ES-I3 (cell line): ENCODE results near the gene SRSF9.
"Not testable (repeated sequence)": the region's sequence is repeated elsewhere in the genome, so short reads cannot be mapped to it uniquely, and the experiment has no call there.

Experiments used
- H3K36me3 ChIP-seq: 2 replicates; pipeline ENCODE4 v1.6.1; 2013; ENCODE audit warnings: mild to moderate bottlenecking, low read length, control low read depth, moderate library complexity; ENCODE audit not compliant: insufficient read depth
- H3K4me1 ChIP-seq: 2 replicates; pipeline ENCODE4 v1.6.1; 2013; ENCODE audit warnings: mild to moderate bottlenecking, control low read depth, low read length; ENCODE audit not compliant: insufficient read depth
- H3K9ac ChIP-seq: 2 replicates; pipeline ENCODE4 v1.6.1; 2013; ENCODE audit warnings: low read depth, mild to moderate bottlenecking, low read length, moderate library complexity
- H3K9me3 ChIP-seq: 2 replicates; pipeline ENCODE4 v1.6.1; 2013; ENCODE audit warnings: mild to moderate bottlenecking, low read length, moderate library complexity; ENCODE audit not compliant: control insufficient read depth, insufficient read depth

Gene SRSF9

GRCh38 chr12:120447992-120448391 is 21.6 kb downstream of the SRSF9 start:
- peaks cover 20% of the 10 kb centered on the region for H3K36me3 ChIP-seq
- H3K9ac ChIP-seq = no peak overlapping the region
- H3K4me1 ChIP-seq = peaks cover 9% of the 10 kb centered on the region
- H3K9me3 ChIP-seq = no peaks in the 10 kb centered on the region

- Histone ChIP-seq H3K9ac (peak overlapping the region; percentile 99), H3K36me3 (peaks cover 25% of the 10 kb centered on the region)
- H3K4me1 ChIP-seq, H3K9me3 ChIP-seq: not testable (repeated sequence)
Measured at GRCh38 chr12:120446844-120447178, 22.7 kb downstream of the SRSF9 start.

GRCh38 chr12:120445911-120446843 is 23.4 kb downstream of the SRSF9 start, which contains the start of the genes GATC and TRIAP1:
Gene GATC, plus strand, starts transcription at chr12:120446444. Its CDS starts 37 bp downstream, at chr12:120446481.
Gene TRIAP1, minus strand, starts transcription at chr12:120446384. Its CDS starts 12 bp downstream, at chr12:120446372.
- H3K9ac ChIP-seq = peak within 1 kb of the TSS; percentile 99
- H3K36me3 ChIP-seq = peaks cover 25% of the 10 kb centered on the region
- H3K9me3 ChIP-seq = no peaks in the 10 kb centered on the region
- peaks cover 9% of the 10 kb centered on the region for H3K4me1 ChIP-seq

GRCh38 chr12:120444676-120445075 is 24.9 kb downstream of the SRSF9 start:
- H3K9me3 ChIP-seq = no peaks in the 10 kb centered on the region
- H3K4me1 ChIP-seq = peaks cover 12% of the 10 kb centered on the region
- H3K36me3 ChIP-seq = peaks cover 31% of the 10 kb centered on the region
- no peak overlapping the region; the same call in 1 of the 2 replicates for H3K9ac ChIP-seq

- peaks cover 23% of the 10 kb centered on the region for H3K36me3 ChIP-seq
- H3K4me1 ChIP-seq = peaks cover 4% of the 10 kb centered on the region
- H3K9ac ChIP-seq = peak overlapping the region; percentile 37; the same call in 1 of the 2 replicates
- H3K9me3 ChIP-seq = no peaks in the 10 kb centered on the region
Measured at GRCh38 chr12:120439646-120440247, 29.8 kb downstream of the SRSF9 start.

- peaks cover 3% of the 10 kb centered on the region; the same call in 1 of the 2 replicates for H3K4me1 ChIP-seq
- H3K9ac ChIP-seq = peak overlapping the region; percentile 72
- H3K36me3 ChIP-seq = peaks cover 12% of the 10 kb centered on the region
- no peaks in the 10 kb centered on the region for H3K9me3 ChIP-seq
Measured at GRCh38 chr12:120438495-120439198, 30.9 kb downstream of the SRSF9 start.

- Histone ChIP-seq H3K9me3 (no peaks in the 10 kb centered on the region), H3K4me1 (peaks cover 3% of the 10 kb centered on the region; the same call in 1 of the 2 replicates), H3K9ac (peak within 1 kb of the TSS; percentile 72), H3K36me3 (peaks cover 10% of the 10 kb centered on the region)
Measured at GRCh38 chr12:120437735-120438494, 31.6 kb downstream of the SRSF9 start, which contains the start of gene COX6A1. Gene COX6A1, plus strand, starts transcription at chr12:120438113. Its CDS starts 14 bp downstream, at chr12:120438127.

- Histone ChIP-seq H3K4me1 (peaks cover 3% of the 10 kb centered on the region; the same call in 1 of the 2 replicates), H3K36me3 (no peaks in the 10 kb centered on the region), H3K9me3 (no peaks in the 10 kb centered on the region), H3K9ac (no peak overlapping the region)
Measured at GRCh38 chr12:120432772-120433525, 36.6 kb downstream of the SRSF9 start.

GRCh38 chr12:120429368-120429767 is 40.2 kb downstream of the SRSF9 start:
- H3K9ac ChIP-seq = no peak overlapping the region
- no peaks in the 10 kb centered on the region for H3K36me3 ChIP-seq
- peaks cover 3% of the 10 kb centered on the region; the same call in 1 of the 2 replicates for H3K4me1 ChIP-seq
- H3K9me3 ChIP-seq = no peaks in the 10 kb centered on the region

GRCh38 chr12:120428597-120429229 is 40.8 kb downstream of the SRSF9 start:
- peaks cover 3% of the 10 kb centered on the region; the same call in 1 of the 2 replicates for H3K4me1 ChIP-seq

GRCh38 chr12:120425797-120426196 is 43.8 kb downstream of the SRSF9 start:
- Histone ChIP-seq H3K4me1 (peaks cover 3% of the 10 kb centered on the region; the same call in 1 of the 2 replicates), H3K9ac (no peak overlapping the region), H3K36me3 (no peaks in the 10 kb centered on the region), H3K9me3 (no peaks in the 10 kb centered on the region)

More at GRCh38 chr12:120428597-120429229, 40.8 kb downstream of the SRSF9 start:
- no peak overlapping the region for H3K9ac ChIP-seq
- H3K36me3 ChIP-seq = no peaks in the 10 kb centered on the region
- no peaks in the 10 kb centered on the region for H3K9me3 ChIP-seq

GRCh38 chr12:120422892-120423456 is 46.6 kb downstream of the SRSF9 start:
- H3K9ac ChIP-seq = no peak overlapping the region
- H3K9me3 ChIP-seq = no peaks in the 10 kb centered on the region
- no peaks in the 10 kb centered on the region for H3K36me3 ChIP-seq
- H3K4me1 ChIP-seq = no peaks in the 10 kb centered on the region
